GM19324 (cell line): ENCODE data around the gene MRPL2.
"Not testable (repeated sequence)": the region's sequence is repeated elsewhere in the genome, so short reads cannot be mapped to it uniquely, and the experiment has no call there.

Experiments
- ATAC-seq: cut with Tn5 transposase; IDR thresholded peaks from one replicate; pipeline ENCODE4 v1.9.1; 2021; ENCODE audit warnings: mild to moderate bottlenecking, moderate library complexity; ENCODE audit not compliant: unreplicated experiment, low FRiP score

Gene MRPL2

DNA sequence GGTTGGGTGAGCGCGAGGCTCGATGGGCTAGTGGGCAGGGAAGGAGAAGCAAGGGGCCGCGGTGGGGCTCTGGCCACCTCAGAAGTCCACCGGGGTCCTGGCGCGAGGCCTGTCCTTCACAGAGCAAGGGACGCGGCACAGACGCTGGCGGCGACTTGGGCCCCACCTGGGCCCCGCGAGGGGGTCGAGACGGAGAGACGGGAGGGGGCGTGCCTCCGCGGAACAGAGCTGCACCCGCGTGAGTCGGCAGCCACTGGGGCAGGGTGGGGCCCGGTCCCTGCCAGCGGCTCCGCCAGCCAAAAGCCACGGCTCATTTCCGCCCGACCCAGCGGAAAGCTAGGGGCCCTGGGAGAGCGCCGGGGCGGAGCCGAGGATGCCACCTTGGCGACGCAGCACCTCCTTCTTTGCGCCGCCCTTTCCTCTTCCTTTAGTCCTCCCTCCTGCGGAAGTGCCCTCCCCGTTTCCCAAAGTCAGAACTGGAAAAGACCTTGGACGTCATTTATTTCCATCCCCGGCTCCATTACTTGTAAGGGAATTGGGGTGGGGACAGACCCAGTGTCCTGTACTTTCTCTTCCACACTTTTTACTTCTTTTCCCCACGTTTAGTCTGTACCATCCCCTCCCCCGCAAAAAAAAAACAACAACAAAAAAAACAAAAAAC lies 5.6 kb downstream of the MRPL2 start, which contains the start of gene CUL7:
Gene CUL7 (minus strand): TSS at position 307 of the 661 bp plus-strand sequence. CDS start 1,063 bp downstream, outside the sequence.
- peak; percentile 90 for ATAC-seq

DNA sequence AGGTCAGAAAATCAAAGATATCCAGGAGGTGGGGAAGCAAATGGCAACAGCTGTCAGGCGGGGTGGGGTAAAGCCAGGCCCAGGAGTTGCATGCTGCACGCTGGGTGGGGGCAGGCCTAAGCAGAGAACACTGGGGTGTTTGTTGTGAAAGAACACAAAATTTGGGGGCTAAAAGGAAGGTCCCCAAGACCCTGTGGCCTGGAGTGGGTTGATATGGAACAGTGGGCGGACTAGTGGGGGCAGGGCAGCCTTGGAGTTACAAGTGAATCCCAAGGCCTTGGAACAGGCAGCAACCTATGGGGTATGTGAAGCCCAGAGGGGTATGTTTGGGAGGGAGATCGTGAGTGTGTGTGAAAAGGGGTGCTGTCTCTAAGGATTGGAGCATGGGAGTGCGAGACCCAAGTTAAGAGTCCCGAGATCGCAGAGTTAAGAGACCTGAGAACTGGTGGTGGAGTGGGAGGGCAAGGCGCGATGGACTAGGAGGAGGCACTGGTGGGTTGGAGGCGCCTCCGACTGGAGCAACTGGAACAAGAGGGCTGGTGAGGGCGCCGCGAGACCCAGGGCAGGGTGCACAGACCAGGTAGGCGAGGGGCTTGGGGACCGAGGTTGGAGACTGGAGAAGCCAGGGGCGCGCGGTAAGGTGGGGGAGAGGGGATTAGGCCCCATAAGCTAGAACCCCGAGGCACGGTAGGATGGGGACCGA lies 6.2 kb downstream of the MRPL2 start:
- ATAC-seq: peak; percentile 12

DNA sequence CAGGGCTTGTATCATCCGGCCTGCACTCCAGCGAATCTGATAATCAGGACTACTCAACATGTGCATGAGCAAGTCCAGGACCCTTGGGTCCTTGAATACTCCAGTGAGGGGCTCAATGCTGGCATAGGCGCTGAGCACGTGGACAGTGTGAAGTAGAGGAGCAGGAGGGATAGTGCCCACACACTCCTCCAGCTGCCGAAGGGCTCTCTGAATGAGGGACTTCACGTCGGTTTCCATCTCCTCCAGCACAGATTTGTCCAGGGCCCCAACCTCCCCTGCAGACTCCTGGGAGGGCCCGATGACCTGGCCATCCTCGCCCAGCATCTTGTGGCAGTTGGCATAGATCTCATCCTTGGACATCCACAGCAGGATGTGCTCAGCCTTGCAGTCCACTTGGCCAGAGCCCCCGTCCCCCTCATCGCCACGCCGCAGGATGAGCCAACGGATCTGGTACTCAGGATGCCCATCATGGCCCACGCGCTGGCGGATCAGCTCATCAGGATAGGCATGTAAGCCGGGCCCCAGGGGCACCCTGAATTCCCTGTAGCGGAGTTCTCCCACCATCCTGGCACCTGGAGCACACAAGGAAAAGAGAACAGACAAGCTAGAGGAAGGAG lies 6.9 kb downstream of the MRPL2 start:
- ATAC-seq: no peak

DNA sequence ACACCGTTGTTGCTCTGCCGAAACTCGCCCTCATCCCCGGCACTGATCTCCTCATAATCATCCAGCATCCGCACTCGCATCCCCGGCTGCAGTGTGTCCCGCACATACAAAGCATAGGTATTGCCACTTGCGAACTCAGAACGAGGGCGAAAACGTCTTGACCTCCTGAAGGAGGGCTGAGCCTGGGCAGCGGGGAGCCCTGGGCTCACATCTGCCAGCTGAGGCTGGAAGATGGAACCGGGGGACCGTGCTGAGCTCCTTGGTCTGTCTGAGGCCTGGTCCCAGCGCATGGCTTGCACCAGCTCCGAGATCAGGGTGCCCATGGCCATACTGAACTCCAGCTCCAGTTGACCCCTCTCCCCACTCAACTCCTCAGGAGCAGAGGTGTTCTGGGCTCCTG lies 8.3 kb downstream of the MRPL2 start:
- no peak for ATAC-seq

DNA sequence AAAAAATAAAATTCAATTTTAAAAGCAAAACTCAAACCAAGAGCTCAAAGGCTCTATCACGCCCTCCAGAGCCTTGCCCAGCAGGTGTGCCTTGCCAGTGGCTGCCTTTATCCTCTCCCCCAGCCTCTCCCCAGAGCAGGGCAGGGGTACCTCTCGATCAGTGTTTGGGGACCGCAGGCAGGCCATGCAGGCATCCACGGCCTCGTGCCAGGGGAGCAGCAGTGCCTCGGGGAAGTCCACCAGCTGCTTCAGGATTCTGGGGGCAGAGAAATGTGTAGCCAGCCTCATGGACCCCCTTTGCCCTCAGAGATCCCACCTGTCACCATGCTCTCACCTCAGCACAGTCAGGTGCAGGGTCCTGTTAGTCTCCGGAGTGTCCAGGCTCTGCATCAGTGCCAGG lies 11.2 kb downstream of the MRPL2 start:
- ATAC-seq: no peak

DNA sequence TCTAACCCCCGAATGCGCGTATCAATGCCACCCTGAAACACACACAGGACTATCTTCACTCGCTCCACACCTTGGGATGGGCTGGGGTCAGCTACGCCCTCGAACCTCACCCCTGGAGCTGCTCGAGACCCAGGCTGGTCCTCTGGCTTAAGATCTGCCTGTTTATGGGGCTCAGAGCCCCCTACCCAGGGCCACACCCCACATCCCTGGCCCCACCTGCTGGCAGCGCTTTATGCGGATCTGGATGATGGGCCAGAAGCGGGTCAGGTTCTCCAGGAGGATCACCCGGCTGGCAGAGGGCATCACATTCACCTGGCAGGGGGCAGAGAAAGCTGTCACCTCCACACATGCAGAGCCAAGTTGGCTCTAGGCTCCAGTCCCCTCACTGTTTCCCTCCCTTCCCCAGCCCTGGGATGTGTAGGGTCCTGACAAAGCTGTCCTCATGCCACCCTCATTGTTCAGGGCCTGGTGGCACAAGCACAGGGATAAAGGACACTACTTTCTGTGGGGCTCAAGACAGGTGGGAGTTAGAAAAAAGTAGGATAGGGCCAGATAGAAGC lies 13.8 kb downstream of the MRPL2 start:
- no peak for ATAC-seq

DNA sequence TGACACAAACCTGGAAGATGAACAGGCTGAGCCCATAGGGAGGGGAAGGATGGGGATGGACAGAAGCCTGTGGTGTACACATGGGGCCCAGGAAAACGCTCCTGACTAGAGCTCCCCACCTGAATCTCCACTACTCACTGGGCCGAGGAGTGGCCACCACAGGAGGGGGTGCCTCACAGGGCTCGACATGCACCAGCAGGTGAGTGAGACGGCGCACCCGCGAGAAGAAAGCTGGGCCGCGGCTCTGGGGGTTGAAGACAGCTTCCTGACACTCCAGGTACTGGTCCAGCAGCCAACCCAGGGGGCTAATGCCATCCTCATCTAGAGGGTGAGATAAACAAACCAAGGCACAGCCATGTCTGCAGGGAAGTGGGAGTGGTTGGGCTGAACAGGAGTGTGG lies 15.9 kb downstream of the MRPL2 start:
- ATAC-seq: no peak

DNA sequence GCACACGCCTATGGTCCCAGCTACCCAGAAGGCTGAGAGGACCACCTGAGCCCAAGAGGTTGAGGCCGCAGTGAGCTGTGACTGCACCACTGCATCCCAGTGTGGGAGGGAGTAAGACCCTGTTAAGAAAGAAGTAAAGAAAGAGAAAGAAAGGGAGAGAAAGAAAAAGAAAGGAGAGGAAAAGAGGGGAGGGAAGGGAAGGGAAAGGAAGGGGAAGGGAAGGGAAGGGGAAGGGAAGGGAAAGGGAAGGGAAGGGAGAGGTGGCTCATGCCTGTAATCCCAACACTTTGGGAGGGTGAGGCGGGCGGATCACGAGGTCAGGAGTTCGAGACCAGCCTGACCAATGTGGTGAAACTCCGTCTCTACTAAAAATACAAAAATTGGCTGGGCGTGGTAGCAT lies 17.8 kb downstream of the MRPL2 start:
- ATAC-seq: not testable (repeated sequence)

DNA sequence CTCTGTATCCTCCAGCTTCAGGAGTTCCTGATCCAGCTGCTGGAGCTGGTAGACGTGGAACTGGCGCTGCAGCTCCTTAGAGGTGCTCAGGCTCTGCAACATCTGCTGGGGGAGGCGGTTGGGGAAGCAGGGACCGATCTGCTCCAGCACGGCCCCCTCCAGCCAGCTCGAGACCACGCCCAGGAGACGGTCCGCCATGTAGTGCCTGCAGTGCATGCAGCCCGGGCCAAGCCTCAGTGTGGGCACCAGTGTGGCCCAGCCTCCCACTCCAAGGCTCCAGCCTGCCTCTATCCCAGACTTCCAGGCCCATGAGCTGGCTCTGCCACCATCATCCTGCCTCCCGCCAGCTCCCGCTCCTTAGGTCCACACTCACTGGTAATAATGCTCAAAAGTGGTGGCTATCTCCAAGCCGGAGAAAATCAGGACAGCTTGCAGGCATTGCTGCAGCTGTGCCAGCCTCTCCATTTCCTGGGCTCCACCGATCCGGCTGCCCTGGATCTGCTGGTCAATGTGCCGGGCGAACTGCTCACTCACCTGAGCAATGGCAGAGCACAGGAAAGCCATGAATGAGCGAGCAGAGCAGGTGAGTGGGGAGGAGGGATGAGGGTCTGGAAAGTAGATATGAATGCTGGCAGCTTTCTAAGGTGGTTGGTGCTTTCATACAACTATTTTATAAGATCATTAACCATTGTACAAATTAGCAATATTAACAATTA lies 18.5 kb downstream of the MRPL2 start:
- ATAC-seq: no peak

DNA sequence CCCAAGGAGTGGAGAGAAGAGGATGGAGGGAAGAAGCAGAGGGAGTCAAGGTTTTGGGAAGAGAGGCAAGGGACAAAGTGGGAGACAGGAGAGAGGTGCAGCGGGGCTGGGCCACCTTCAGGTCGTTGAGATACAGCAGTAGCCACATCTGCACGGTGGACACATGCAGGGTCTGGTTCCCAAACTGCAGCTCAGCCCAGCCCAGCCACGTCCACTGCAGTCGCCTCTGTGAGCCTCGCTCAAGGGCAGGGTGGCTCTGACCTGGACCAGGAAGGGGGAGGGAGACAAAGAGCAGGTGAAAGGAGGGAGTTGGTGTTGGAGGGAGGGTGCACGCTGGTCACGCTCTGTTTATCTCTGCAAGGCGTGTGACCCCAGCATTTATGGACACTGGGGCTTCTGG lies 20.5 kb downstream of the MRPL2 start:
- no peak for ATAC-seq

DNA sequence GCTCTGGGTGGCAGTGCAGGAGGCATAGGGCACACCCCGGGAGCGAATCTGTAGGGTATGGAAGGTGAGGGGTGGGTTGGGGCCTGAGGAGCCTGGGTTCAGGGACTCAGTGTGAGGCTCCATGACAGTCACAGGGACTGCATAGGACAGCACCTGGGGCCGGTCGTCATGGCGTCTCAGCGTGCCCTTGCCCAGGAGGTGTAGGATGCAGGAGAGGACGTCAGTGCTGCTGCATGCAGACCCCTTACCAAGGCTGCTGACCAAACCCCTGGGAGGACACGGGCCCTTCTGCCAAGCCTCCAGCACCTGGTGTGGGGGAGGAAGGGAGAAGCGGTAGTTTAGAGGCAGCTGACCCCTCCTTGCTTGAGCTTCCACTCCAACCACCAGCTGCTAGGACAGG lies 21.5 kb downstream of the MRPL2 start:
- ATAC-seq: no peak

DNA sequence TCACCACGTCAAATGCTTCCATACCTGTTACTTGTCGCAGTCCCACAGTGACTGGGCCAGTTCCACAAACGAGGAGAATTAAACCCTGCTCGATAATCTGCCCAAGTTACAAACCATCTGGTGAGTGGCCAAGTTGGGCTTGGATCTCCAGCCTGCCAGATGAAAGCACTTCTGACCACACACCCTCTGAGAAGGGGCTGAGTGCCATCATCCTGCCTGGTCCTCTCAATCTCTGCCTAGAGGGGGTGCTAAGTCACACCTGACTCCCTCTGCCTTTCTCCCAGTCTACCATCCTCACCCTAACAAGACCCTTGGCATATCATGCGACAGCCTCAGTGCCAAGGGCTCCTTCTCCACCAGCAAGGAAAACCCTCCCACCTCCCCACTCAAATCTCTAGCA lies 22.0 kb downstream of the MRPL2 start:
- no peak for ATAC-seq

DNA sequence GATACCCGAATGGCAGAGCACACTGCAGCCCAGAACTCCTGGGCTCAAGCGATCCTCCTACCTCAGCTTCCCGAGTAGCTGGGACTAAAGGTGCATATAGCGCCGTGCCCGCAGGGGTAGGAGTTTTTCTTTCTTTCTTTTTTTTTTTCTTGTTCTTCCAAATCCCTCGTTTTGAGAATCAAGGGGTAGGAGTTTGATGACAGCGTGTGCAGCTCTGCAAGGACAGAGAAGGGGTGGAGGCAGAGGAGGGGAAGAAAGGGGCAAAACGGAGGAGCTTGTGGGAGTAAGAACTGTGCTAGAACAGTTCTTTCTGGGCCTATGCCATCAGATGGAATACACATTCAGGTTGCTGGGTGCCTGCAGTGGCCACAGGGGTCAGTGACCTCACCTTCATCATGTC lies 22.5 kb downstream of the MRPL2 start:
- no peak for ATAC-seq

DNA sequence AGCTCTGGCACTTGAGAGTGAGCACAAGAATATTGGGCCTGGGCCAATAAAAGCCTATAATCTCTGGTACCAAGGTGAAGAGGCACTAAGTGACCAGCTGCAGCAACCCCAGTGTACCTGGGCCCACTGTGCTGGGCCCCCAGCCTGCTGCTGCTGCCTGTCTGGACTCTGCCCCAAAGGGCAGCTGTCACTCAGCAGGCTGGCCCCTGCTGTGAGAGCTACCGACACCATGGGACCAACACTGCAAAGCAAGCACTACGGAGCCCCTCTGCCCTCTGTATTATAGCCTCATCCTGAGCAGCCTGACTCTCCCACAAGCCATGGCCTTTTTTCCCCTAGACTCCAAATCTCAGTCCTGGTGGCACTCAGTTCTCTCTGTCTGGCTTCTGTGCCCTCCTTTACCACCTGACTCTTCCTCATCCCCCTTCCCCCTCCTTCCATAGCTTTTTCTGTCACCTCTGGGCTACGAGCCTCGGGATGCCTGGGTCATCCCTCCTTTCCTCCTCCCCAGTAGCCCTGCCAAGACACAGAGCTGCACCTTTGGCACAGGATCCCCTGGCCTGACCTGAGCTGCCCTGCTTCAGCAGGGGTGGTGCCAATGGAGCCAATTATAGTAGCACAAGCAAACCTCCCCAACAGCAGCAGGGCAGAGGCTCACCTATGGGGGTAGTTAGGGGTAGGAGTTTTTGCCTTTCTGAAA lies 23.6 kb downstream of the MRPL2 start:
- no peak for ATAC-seq

DNA sequence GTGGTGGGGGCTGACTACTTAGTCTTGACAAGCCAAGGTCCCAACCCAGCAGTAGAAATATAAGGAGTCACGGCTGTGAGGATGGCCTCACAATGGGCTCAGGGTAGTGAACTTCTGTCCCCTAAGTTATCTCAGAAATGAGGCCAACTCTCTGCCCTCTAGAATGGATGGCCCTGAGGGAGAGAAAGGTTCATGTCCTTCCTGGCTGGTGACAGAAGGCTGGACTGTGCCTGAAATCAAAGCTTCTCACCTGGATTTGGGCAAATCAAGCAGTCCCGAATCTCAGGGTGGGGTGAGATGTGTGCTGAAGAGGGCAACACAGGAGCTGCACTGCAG lies 25.1 kb downstream of the MRPL2 start:
- ATAC-seq: no peak

DNA sequence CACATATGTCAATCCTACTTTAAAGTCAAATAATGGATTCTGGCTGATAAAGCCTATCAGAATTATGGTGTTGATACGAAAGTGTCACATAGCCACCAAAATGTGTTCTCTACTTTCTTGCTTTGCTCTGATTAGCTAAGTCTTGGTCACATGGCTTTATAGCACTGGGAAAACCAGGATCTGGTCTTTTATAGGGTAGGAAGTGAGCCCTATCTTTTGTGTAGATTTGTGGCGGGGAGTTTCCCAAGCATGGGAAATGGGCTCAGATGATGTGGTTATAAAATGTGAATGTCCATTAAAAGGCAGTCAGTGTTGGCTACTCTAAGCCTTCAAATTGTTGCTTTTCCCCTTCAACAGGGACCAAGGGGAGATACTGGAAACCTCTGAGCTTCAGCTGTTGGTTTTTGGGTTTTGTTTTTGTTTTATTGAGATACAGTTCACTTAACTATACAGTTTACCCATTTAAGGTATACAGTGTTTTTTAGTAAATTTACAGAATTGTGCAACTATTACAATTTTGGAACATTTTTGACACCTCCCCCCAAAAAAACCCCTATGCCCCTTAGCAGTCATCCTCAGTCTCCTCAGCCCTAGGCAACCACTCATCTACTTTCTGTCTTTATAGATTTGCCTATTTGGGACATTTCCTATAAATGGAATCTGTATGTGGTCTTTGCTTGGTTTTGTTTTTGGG lies 25.6 kb downstream of the MRPL2 start:
- ATAC-seq: no peak

DNA sequence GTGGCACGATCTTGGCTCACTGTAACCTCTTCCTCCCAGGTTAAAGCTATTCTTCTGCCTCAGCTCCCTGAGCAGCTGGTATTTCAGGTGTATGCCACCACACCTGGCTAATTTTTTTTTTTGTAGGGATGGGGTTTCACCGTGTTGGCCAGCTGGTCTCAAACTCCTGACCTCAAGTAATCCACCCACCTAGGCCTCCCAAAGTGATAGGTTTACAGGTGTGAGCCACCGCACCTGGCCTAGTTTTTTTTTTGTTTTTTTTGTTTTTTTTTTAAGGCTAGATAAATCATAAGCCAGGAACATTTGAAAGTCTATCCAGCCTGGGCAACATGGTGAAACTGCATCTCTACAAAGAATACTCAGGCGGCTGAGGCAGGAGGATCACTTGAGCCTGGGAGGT lies 26.9 kb downstream of the MRPL2 start:
- ATAC-seq: no peak

DNA sequence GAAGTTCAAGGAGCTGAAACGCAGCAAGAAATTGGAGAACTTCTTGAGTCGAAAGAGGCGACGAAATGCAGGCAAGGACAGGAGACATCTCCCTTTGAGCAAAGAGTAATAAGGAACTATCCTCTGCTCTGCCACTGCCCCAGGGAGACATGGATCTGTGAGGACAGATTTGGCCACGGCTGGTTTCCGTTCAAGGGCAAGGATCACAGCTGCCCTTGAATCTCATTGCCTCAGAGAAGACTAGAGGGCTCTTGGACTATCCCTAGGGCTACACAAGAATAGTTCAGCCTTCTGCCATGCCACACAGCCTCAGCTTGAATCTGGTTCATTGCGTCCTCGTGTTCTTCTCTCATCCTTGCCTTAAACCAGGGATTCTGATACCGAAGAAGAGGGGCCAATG lies 30.1 kb downstream of the MRPL2 start:
- ATAC-seq: no peak

DNA sequence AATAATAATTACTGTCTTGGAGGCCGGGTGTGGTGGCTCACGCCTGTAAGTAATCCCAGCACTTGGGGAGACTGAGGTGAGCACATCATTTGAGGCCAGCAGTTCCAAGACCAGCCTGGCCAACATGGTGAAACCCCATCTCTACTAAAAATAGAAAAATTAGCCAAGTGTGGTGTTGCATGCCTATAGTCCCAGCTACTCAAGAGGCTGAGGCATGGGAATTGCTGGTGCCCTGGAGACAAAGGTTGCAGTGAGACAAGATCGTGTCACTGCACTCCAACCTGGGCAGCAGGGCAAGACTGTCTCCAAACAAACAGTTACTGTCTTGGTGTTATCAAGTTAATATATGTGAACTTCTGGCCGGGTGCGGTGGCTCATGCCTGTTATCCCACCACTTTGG lies 32.9 kb downstream of the MRPL2 start:
- ATAC-seq: no peak

DNA sequence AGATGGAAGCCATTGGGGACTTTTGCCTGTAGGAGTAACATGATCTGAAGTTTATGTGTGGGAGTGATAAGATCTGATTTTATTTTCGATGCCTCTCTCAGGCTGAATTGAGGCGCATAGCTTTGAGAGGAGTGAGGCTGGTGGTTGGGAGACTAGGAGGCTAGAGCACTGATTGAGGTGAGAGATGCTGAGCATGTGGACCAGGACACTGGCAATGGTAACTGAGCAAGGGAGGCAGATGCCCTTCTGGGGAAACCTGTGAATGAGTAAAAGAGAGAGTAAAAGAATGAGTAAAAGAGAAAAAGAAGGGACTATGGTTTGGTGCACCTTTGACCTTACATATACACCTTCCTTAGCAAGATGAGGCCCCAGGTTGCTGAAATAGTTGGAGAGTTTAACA lies 34.8 kb downstream of the MRPL2 start:
- ATAC-seq: no peak
